H1 (cell line): ENCODE results near the gene FHAD1. TPM values are rescaled to one million over a fixed set of nuclear protein-coding genes. Genes with fewer than 3 reads are reported as not detected.

Experiments
- CTCF ChIA-PET: fragments of 300-600 bp; sonication (Branson Sonifier 250); formaldehyde crosslinking; loops from one replicate; lab custom pipeline; 2021; ENCODE audit not compliant: partially characterized antibody; lab: Charles Lee
- POLR2A ChIA-PET: fragments of 300-600 bp; sonication (Branson Sonifier 250); formaldehyde crosslinking; loops from one replicate; lab custom pipeline; 2021; ENCODE audit warnings: inconsistent platforms; ENCODE audit not compliant: partially characterized antibody; lab: Charles Lee
- DNase-seq, 2 experiments: peaks; one replicate each; pipeline versions ENCODE4 v3.0.0 to v3.0.0-alpha.2; 2010 to 2022; ENCODE audit warnings: low spot score in 2 of 2, low read depth in 1 of 2, mixed read lengths in 1 of 2
- FAIRE-seq: peaks from 2 replicates; lab custom pipeline; 2011; peaks lifted over from hg19 to GRCh38; lab: Jason Lieb, UNC
- H2AFZ ChIP-seq: 2 replicates; pipeline ENCODE4 v1.8.1; 2012; ENCODE audit warnings: low read length, inconsistent platforms
- H2AK5ac ChIP-seq: 2 replicates; pipeline ENCODE4 v1.6.1; 2013; ENCODE audit warnings: low read depth, low read length
- H2BK120ac ChIP-seq: replicated peaks from 2 replicates; pipeline ENCODE3; 2013; ENCODE audit warnings: low read depth, low read length, inconsistent platforms
- H2BK12ac ChIP-seq: 2 replicates; pipeline ENCODE4 v1.6.1; 2013; ENCODE audit warnings: low read depth, low read length
- H2BK15ac ChIP-seq: 2 replicates; pipeline ENCODE4 v1.6.1; 2013; ENCODE audit warnings: low read length
- H2BK20ac ChIP-seq: 2 replicates; pipeline ENCODE4 v1.6.1; 2013; ENCODE audit warnings: low read length
- H2BK5ac ChIP-seq: 2 replicates; pipeline ENCODE4 v1.6.1; 2013; ENCODE audit warnings: low read depth, low read length
- H3K14ac ChIP-seq: 2 replicates; pipeline ENCODE4 v1.6.1; 2013; ENCODE audit warnings: inconsistent platforms; ENCODE audit not compliant: insufficient read length
- H3K18ac ChIP-seq: 2 replicates; pipeline ENCODE4 v1.6.1; 2013; ENCODE audit warnings: low read length; ENCODE audit errors: extremely low read depth
- H3K23ac ChIP-seq: 2 replicates; pipeline ENCODE4 v1.6.1; 2013; ENCODE audit warnings: inconsistent platforms; ENCODE audit not compliant: insufficient read length
- H3K23me2 ChIP-seq: 2 replicates; pipeline ENCODE4 v1.6.1; 2013; ENCODE audit warnings: low read depth, low read length
- H3K27ac ChIP-seq: 2 replicates; pipeline ENCODE4 v1.6.1; 2011; ENCODE audit warnings: low read depth, low read length, inconsistent platforms
- H3K27me3 ChIP-seq, 4 experiments: replicated peaks in 1 of 4; 1 replicate in 1 of 4; 2 replicates in 3 of 4; pipeline versions ENCODE4 v1.6.1 to v1.8.1; 2011 to 2013; ENCODE audit warnings: low read length in 3 of 4, mild to moderate bottlenecking in 3 of 4, inconsistent platforms in 2 of 4, mixed read lengths in 2 of 4, moderate library complexity in 1 of 4; ENCODE audit not compliant: control insufficient read depth in 3 of 4, insufficient read depth in 3 of 4; ENCODE audit errors: extremely low read depth in 1 of 4
- H3K36me3 ChIP-seq, 4 experiments: 2 replicates each; pipeline versions ENCODE4 v1.6.1 to v1.8.1; 2011 to 2013; ENCODE audit warnings: mild to moderate bottlenecking in 4 of 4, low read length in 3 of 4, moderate library complexity in 2 of 4, control low read depth in 1 of 4, inconsistent platforms in 1 of 4; ENCODE audit not compliant: insufficient read depth in 4 of 4, control insufficient read depth in 2 of 4
- H3K4ac ChIP-seq: replicated peaks from 2 replicates; pipeline ENCODE3; 2013; ENCODE audit warnings: low read length, low read depth, mixed read lengths, inconsistent platforms; ENCODE audit not compliant: insufficient read length
- H3K4me1 ChIP-seq, 4 experiments: replicated peaks in 1 of 4; 1 replicate in 1 of 4; 2 replicates in 3 of 4; pipeline versions ENCODE4 v1.6.1 to v1.8.1; 2011 to 2013; ENCODE audit warnings: low read length in 3 of 4, inconsistent platforms in 2 of 4, mixed read lengths in 1 of 4; ENCODE audit not compliant: insufficient read depth in 4 of 4, control insufficient read depth in 3 of 4
- H3K4me2 ChIP-seq, 2 experiments: 2 replicates each; pipeline versions ENCODE4 v1.6.1 to v1.8.1; 2011 to 2013; ENCODE audit warnings: low read depth in 2 of 2, low read length in 2 of 2, control low read depth in 1 of 2, inconsistent platforms in 1 of 2, mild to moderate bottlenecking in 1 of 2; ENCODE audit not compliant: insufficient read depth in 1 of 2
- H3K4me3 ChIP-seq, 4 experiments: fragments of 200-600, 300-600 bp in 1 of 4; sonication (generic), shearing (Covaris generic), sonication (Bioruptor Twin) in 1 of 4; 2 replicates each; pipeline versions ENCODE4 v1.5.1 to v1.8.1; 2011 to 2016; ENCODE audit warnings: low read length in 4 of 4, low read depth in 3 of 4, control low read depth in 2 of 4, inconsistent platforms in 2 of 4, mild to moderate bottlenecking in 2 of 4, mixed read lengths in 1 of 4, moderate library complexity in 1 of 4; ENCODE audit not compliant: insufficient read depth in 2 of 4; ENCODE audit errors: extremely low read depth in 1 of 4
- H3K56ac ChIP-seq: replicated peaks from 2 replicates; pipeline ENCODE3; 2013; ENCODE audit warnings: low read depth, mild to moderate bottlenecking, mixed read lengths, low read length, inconsistent platforms; ENCODE audit not compliant: insufficient read length
- H3K79me1 ChIP-seq: 2 replicates; pipeline ENCODE4 v1.6.1; 2013; ENCODE audit warnings: low read depth, low read length, control low read depth
- H3K79me2 ChIP-seq, 2 experiments: 2 replicates each; pipeline versions ENCODE4 v1.6.1 to v1.8.1; 2012 to 2013; ENCODE audit warnings: low read length in 2 of 2, mild to moderate bottlenecking in 2 of 2, inconsistent platforms in 1 of 2; ENCODE audit not compliant: insufficient read depth in 2 of 2, control insufficient read depth in 1 of 2
- H3K9ac ChIP-seq, 4 experiments: replicated peaks in 1 of 4; 1 replicate in 1 of 4; 2 replicates in 3 of 4; pipeline versions ENCODE4 v1.6.1 to v1.8.1; 2011 to 2013; ENCODE audit warnings: low read depth in 3 of 4, low read length in 3 of 4, control low read depth in 2 of 4, mild to moderate bottlenecking in 2 of 4, moderate library complexity in 2 of 4, inconsistent platforms in 1 of 4; ENCODE audit errors: extremely low read depth in 1 of 4
- H3K9me3 ChIP-seq, 2 experiments: 2 replicates each; pipeline versions ENCODE4 v1.6.1 to v1.8.1; 2012 to 2013; ENCODE audit warnings: mild to moderate bottlenecking in 2 of 2, moderate library complexity in 2 of 2, control low read depth in 1 of 2, inconsistent platforms in 1 of 2, low read depth in 1 of 2, low read length in 1 of 2, mixed read lengths in 1 of 2; ENCODE audit not compliant: insufficient read depth in 2 of 2
- H4K20me1 ChIP-seq, 2 experiments: replicated peaks in 1 of 2; 2 replicates each; pipeline versions ENCODE3 to v1.8.1; 2011 to 2013; ENCODE audit warnings: inconsistent platforms in 2 of 2, low read length in 2 of 2, mild to moderate bottlenecking in 1 of 2; ENCODE audit not compliant: insufficient read depth in 2 of 2, control insufficient read depth in 1 of 2
- H4K5ac ChIP-seq: 2 replicates; pipeline ENCODE4 v1.6.1; 2013; ENCODE audit warnings: low read length, low read depth, mixed read lengths, inconsistent platforms; ENCODE audit not compliant: insufficient read length
- H4K8ac ChIP-seq: 2 replicates; pipeline ENCODE4 v1.8.0; 2013; ENCODE audit warnings: mild to moderate bottlenecking, moderate library complexity, low read length, inconsistent platforms; ENCODE audit not compliant: insufficient read depth; ENCODE audit errors: extremely low read depth
- H4K91ac ChIP-seq: replicated peaks from 2 replicates; pipeline ENCODE3; 2013; ENCODE audit warnings: low read length, mixed read lengths, inconsistent platforms; ENCODE audit not compliant: insufficient read length
- EP300 ChIP-seq, 2 experiments: IDR thresholded peaks; 1 replicate in 1 of 2; 2 replicates in 1 of 2; pipeline ENCODE4 v1.6.1; 2011 to 2012; ENCODE audit warnings: low read depth in 2 of 2, low read length in 2 of 2, mild to moderate bottlenecking in 2 of 2, borderline replicate concordance in 1 of 2, inconsistent platforms in 1 of 2, moderate library complexity in 1 of 2
- KDM1A ChIP-seq: fragments of 200-600, 300-600 bp; sonication (generic); IDR thresholded peaks from 2 replicates; pipeline ENCODE4 v1.7.1; 2016; ENCODE audit warnings: mild to moderate bottlenecking, low read length, borderline replicate concordance
- SP4 ChIP-seq: IDR thresholded peaks from 2 replicates; pipeline ENCODE4 v1.6.1; 2012; ENCODE audit warnings: low read length, inconsistent platforms
- WGBS, 2 experiments: shearing (Covaris generic) in 1 of 2; methylation state at CpG; one replicate each; pipeline versions ENCODE4 v1.1.6 to v1.1.7; 2013 to 2015; ENCODE audit warnings: low lambda C conversion rate in 2 of 2, mixed read lengths in 2 of 2, inconsistent platforms in 1 of 2, low coverage in 1 of 2, missing lambda C conversion rate in 1 of 2; ENCODE audit not compliant: insufficient replicate concordance in 2 of 2, insufficient coverage in 1 of 2, insufficient read length in 1 of 2; ENCODE audit errors: extremely low coverage in 1 of 2, missing lambda C conversion rate in 1 of 2; 5-methylcytosine and 5-hydroxymethylcytosine counted together
- polyA plus RNA-seq, 7 experiments: library from polyadenylated mRNA; depleted of rRNA in 3 of 7; stranded (reverse) in 5 of 7; unstranded in 2 of 7; fragments of >200 nt in 5 of 7; fragments of 200-250 nt in 2 of 7; gene quantifications; 1 replicate in 5 of 7; 2 replicates in 1 of 7; 4 replicates in 1 of 7; pipeline versions ENCODE4 v1.2.1 to v1.2.3, GENCODE V29; 2011 to 2013; ENCODE audit warnings: missing spikeins in 2 of 7, mixed read lengths in 2 of 7
- total RNA-seq: library from RNA; stranded (reverse); fragmentation: NEBNext Ultra II Directional; extraction: Animal tissue kit (Norgen Biotek cat#: 25700); gene quantifications from 2 replicates; pipeline ENCODE4 v1.2.1, GENCODE V29; 2021

FHAD1 gene
- total and polyA plus RNA-seq, 2 of the 8 experiments (the other 6 are each of a cell fraction or from before 2014, with no cell fraction given), result 0.39 to 0.69 TPM

DNA sequence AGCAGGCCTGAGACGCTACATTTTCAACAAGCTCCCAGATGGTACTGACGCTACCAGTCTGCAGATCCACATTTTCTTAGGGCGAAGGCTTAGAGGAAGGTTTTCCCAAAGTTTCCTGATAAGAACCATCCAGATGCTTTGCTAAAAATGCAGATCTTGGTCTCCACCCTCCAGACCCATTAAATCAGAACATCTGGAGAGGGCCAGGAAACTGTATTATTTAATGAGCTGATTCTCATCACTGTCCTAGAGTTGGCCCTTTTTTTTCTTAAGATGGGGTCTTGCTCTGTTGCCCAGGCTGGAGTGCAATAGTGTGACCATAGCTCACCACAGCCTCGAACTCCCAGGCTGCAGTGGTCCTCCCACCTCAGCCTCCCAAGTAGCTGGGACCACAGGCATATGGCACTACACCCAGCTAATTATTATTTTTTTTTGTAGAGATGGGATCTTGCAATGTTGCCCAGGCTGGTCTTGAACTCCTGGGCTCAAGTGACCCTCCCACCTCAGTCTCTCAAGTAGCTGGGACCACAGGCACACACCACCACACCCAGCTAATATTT lies 95.5 kb downstream of the FHAD1 start:
- Histone ChIP-seq H4K8ac (no peak overlapping the region), H2BK5ac (no peak overlapping the region), H3K9ac (no peak overlapping the region), H3K4me1 (no peaks in the 10 kb centered on the region; a peak in 1 of 7 replicates), H3K36me3 (no peaks in the 10 kb centered on the region), H2BK120ac (no peak overlapping the region), H2BK12ac (no peak overlapping the region), H3K56ac (no peak overlapping the region), H3K79me1 (no peaks in the 10 kb centered on the region), H3K14ac (no peak overlapping the region), H2AFZ (no peak overlapping the region), H3K27me3 (no peaks in the 10 kb centered on the region), H3K4me2 (no peak overlapping the region), H2BK15ac (no peak overlapping the region), H2AK5ac (no peak overlapping the region), H4K5ac (no peak overlapping the region), H3K23me2 (no peaks in the 10 kb centered on the region), H3K27ac (no peak overlapping the region), H3K4ac (no peak overlapping the region), H4K20me1 (no peaks in the 10 kb centered on the region), H3K18ac (no peak overlapping the region), H2BK20ac (no peak overlapping the region), H3K4me3 (no peak overlapping the region), H3K9me3 (no peaks in the 10 kb centered on the region), H3K79me2 (no peaks in the 10 kb centered on the region), H3K23ac (no peak overlapping the region), H4K91ac (no peak overlapping the region)
- TF ChIP-seq KDM1A (0 out of 2 replicates have a peak, but pooled peaks have one; percentile 26), EP300 (IDR thresholded peaks at IDR 0.05; ENCODE audit: borderline replicate concordance in 1 of 2, low read depth in 2 of 2, low read length in 2 of 2) (no peak), SP4 (no peak)
- no peak for FAIRE-seq
- WGBS, 2 experiments, result 85% methylated on average over 4 of the region's 4 CpGs; no CpG with 5 or more reads in 1 of the 2 experiments
- CTCF ChIA-PET, result interaction anchor here (0.6 to 1.3 kb wide), 6 partner anchors 19 to 182 kb away, joined by 3 to 6 read pairs (median 3); no protein-coding TSS in a partner anchor
- POLR2A ChIA-PET, result interaction anchor here (1.2 to 1.3 kb wide), 2 partner anchors 10 to 12 kb away, joined by 3 read pairs; no protein-coding TSS in a partner anchor
- DNase-seq, result no peak
